Activated CD8-positive, alpha-beta memory T cell treated with anti-CD3 and anti-CD28 coated beads, Interleukin-2, amount 50 U/mL, for 24 hours (primary cell): Measurements from ENCODE around the gene PAWR.

Source experiments
- DNase-seq: peaks from one replicate; pipeline ENCODE4 v3.0.0-alpha.2; 2020; ENCODE audit errors: extremely low read depth

PAWR gene

GRCh38 chr12:79690638-79691510 is at the start of gene PAWR:
Gene PAWR (minus strand): TSS chr12:79690964. CDS start chr12:79690244, 720 bp downstream.
- DNase-seq = no peak

- DNase-seq = no peak
Observed at GRCh38 chr12:79737875-79738718, 47.3 kb upstream of the PAWR start.

GRCh38 chr12:79732638-79733037 is 41.9 kb upstream of the PAWR start:
- no peak for DNase-seq

DNA sequence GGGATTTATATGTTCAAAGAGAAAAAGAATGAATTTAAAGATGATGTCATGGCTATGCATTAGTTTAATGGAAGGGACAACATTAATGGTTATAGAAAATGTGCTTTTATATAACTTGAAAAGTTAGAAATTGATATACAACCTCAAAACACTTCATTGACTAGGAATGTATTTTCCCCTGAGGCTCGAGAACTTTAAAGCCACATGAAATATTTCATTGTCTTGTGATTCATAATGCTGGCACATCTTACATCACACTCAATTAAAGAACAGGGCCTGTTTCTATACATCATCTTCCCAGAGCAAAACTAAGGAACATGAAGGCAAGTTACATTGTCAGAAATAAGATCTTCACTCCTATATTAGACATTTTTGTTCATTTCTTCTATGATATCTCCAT is 35.2 kb upstream of the PAWR start:
- no peak for DNase-seq

DNA sequence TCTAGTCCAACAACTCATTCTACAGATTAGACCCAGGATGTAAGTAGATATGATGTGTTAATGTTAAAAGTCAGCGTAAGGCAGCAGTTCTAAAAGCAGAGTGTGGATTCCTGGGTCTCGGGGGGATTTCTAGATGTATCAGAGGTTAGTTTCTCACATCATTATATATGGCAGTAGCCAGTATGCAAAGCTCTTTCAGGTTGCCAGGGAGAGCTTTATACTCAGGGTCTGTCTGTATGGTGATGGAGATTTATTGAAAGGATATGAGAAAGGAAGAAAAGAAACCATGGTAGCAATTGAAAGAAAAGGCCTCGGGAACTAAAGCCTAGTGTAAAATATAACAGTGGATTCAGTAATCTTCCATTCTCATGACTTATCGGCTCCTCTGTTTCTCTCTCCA is 26.2 kb upstream of the PAWR start:
- DNase-seq = no peak

DNA sequence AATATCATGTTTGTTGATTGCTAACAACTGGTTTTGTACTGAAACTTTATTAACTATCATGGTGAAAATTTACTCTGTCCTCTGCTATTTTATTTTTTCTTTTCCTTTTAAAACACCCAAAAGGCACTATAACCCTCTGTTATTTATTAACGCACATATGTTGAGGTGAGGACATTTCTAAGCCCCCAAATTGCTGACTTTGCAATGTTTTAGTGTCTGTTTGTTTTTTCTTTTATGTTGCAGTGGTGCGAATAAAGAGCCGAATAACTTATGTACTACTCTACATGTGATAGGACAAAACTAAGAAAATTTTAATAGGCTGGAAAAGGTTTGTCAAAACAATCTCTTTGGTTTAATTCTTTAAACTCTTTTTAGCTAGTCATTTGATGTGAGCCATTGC is 24.5 kb upstream of the PAWR start:
- no peak for DNase-seq

DNA sequence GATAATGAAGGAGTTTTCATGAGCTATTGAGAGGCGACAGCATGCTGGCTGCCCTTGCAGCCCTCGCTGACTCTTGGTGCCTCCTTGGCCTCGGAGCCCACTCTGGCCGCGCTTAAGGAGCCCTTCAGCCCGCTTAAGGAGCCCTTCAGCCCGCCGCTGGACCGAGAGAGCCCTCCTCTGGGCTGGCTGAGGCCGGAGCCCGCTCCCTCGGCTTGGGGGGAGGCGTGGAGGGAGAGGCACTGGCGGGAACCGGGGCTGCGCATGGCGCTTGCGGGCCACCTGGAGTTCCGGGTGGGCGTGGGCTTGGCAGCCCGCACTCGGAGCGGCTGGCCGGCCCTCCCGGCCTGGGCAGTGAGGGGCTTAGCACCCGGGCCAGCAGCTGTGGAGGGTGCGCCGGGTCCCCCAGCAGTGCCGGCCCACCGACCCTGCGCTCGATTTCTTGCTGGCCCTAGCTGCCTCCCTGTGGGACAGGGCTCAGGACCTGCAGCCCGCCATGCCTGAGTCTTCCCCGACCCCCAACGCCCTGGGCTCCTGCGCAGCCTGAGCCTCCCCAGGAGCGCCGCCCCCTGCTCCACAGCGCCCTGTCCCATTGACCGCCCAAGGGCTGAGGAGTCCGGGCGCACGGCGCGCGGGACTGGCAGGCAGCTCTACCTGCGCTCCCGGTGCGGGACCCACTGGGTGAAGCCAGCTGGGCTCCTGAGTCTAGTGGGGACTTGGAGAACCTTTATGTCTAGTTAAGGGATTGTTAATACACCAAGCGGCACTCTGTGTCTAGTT is 20.1 kb upstream of the PAWR start:
- DNase-seq = no peak

- DNase-seq = no peak
Observed at GRCh38 chr12:79707830-79708229, 17.1 kb upstream of the PAWR start.

DNA sequence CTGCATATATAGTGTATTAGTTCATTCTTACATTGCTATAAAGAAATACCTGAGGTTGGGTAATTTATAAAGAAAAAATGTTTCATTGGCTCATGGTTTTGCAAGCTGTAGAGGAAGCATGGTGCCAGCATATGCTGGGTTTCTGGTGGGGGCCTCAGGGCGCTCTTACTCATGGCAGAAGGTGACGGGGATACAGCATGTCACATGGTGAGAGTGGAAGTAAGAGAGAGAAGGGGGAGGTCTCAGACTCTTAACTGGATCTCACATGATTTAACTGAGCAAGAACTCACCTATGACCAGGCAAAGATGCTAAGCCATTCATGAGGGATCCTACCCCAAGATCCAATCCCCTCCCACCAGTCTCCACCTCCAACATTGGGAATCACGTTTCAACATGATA is 15.9 kb upstream of the PAWR start:
- DNase-seq = no peak

- DNase-seq = no peak
Observed at GRCh38 chr12:79706156-79706555, 15.4 kb upstream of the PAWR start.

DNA sequence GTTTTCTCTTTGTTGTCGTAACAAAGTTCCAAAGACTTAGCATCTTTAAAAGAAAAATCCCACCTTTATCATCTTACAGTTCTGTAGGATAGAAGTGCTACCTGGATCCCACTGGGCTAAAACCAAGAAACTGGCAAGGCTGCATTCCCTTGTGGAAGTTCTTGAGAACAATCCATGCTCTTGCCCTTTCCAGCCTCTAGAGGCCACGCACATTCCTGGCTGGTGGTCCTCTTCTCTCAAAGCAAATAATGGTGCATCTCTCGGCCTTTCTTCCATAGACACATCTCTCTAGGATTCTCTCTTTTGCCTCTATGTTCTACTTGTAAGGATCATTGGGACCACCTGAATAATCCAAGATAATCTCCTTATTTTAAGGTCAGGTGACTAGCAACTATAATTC is 8.2 kb upstream of the PAWR start:
- DNase-seq = no peak

GRCh38 chr12:79696416-79696815 is 5.7 kb upstream of the PAWR start:
- DNase-seq = no peak

- DNase-seq = no peak
Observed at GRCh38 chr12:79692860-79693577, 2.3 kb upstream of the PAWR start.

DNA sequence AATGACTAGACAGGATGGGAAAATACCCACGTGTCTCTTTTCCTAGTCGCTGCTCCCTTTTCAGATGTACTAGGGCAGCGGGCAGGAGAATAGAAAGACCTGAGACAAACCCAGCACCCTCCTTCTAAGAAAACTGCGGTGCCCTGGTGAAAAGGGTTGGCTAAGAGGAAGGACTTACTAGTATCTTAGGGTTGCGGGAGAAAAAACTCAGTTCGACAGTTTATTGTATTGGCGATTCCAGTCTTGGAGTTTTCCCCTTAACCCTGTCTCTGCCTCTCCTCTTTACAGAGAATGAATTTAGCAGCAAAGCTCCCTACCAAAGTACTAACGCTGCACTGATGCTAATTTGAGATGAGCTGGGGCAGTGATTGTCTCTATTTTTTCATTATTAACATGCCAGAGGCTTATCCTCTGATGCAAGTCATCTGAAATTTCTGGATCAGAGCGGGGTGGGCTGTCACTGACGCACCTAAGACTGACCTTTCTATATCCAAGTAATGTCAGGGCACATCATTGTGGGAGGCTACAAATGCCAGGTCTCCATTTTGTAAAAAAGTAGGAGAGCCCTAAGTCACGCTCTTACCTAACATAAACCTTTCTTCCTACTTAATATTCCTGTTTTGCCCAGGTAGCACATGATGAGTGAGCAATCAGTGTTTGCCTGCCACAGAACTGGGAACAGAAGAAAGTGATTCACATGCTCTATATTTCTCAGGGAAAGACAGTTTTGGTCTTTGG is 916 bp upstream of the PAWR start:
- no peak for DNase-seq

DNA sequence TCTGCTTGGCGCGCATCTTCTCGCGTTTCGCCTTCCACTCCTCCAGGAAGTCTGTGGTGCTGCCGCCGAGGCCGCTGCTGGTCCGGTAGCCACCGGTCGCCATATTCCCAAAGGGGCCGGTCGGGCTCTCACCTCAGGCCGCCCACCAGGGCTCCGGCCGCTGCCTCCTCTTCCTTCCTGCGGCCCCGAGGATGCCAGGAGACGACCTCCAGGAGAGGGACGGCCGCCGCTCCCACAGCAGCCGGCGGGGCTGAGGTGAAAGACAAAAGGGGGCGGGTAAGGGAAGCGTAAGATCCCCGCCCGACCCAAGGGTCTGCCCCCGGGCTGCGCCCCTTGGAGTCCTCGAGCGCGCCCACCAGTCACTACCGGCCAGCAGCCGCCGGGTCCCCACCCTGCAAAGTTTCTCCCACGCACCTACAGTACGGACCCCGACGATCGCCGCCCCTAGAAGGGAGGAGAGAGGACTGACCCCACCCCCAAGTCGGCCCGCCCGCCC is 574 bp downstream of the PAWR start:
- no peak for DNase-seq

DNA sequence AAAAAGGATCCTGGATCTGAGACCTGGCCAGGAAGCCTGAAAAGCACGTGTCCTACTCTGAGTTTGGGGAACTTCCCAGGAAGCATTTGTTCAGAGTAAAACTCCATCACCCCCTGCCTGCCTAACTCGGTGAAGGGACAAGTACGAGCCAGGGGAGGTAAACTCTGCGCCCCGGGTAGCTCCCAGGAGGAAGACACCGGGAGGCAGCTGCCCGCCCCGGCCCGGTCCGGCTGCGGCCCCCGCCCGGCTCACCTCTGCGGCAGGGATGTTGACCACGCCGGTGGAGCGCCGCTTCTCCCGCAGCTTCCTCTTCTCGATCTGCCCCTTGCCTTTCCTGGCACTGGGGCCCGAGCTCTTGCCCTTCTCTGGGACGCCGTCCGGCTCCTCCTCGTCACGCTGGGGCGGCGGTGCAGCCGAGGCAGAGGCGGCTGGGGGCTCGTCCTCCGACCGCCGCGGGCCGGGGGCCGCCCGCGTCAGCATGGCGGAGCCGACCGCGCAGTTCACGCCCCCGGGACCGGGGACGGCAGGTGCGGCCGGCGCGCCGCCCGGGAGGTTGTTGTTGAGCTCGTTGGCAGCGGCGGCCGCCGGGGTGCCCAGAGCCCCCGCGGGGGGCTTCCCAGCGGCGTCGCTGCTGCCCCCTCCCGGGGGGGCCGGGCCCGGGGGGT is 1.2 kb downstream of the PAWR start:
- DNase-seq = no peak

GRCh38 chr12:79689061-79689476 is 1.7 kb downstream of the PAWR start:
- no peak for DNase-seq

DNA sequence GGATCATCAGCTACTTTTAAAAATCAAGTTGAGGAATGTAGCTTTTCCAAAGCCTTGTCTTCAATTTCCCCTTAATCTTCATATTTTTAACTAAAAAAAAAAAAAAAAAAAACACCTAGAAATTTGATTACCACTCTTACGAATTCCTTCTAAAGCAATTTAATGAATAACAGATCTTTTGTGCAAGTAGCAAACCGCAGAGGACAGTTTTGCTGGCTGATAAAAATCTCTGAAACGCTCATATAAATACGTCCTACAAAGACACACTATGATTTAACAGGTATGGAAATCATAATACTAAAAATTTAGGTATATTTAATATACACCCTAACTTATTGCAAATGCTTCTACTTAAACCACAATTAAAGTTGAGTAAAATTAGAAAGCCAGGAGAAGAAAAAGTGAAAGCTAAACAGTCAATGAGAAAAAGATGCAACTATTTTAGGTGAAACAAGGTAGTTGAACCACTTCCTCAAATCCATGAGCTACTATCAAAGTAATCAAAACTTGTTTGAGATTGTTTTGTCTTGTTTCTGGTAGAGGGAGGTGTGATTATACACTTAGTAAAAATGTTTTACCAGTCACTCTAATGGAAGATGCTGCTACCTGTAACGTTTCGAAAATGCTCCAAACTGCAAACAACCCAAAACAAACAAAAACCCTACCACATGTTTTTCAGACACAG is 2.2 kb downstream of the PAWR start:
- no peak for DNase-seq

DNA sequence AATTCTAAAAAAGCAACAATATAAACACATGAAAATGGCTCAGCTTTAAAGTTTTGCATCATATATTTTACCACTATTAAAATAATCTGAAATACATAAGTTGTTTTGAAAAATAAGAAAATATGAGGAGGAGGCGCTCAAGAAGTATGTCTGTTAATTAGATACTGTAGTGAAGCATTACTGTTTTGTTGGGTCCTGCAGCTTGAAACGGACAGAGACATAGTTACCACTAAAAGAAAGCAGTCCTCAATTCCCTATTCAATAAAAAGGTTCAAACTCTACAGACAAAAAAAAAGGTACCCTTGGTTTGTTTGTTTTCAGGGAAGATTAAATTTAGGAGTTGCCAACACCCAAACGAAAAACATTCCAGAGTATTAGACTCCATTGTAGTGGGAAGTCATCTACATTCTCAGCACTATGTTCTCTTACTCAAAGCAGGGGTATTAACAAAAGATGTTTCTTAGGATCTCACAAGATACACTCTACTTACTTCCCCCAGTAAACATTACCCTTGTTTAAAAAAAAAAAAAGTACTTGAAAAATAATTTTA is 3.0 kb downstream of the PAWR start:
- DNase-seq = no peak
